OCI-LY7 (cell line): ENCODE results near the gene CDK15. TPM values are rescaled to one million over a fixed set of nuclear protein-coding genes. Genes with fewer than 3 reads are reported as not detected.

Source experiments
- BruUV-seq: library from RNA; stranded (reverse); fragments of 400-500 nt; replicated peaks from 2 replicates; lab custom pipeline; 2021; lab: Mats Ljungman, UMichigan
- CTCF ChIA-PET: fragments of 300-600 bp; sonication (Branson Sonifier 250); formaldehyde crosslinking; loops from one replicate; lab custom pipeline; 2022; ENCODE audit warnings: antibody characterized with exemption; ENCODE audit not compliant: unreplicated experiment; lab: Charles Lee
- POLR2A ChIA-PET: fragments of 300-600 bp; sonication (Branson Sonifier 250); formaldehyde crosslinking; loops from one replicate; lab custom pipeline; 2022; ENCODE audit warnings: antibody characterized with exemption; lab: Charles Lee
- DNase-seq: peaks from one replicate; pipeline ENCODE4 v3.0.0-alpha.2; 2015; ENCODE audit warnings: low spot score
- H2AFZ ChIP-seq: fragments of 200-600 bp; sonication (generic), shearing (Covaris generic); 2 replicates; pipeline ENCODE4 v1.6.1; 2014; ENCODE audit warnings: mild to moderate bottlenecking, antibody characterized with exemption, low read length, moderate library complexity
- H3K27ac ChIP-seq: fragments of 200-600 bp; sonication (generic); 2 replicates; pipeline ENCODE4 v1.5.1; 2014; ENCODE audit warnings: mixed run types, low read depth, mild to moderate bottlenecking, moderate library complexity, low read length, inconsistent platforms; ENCODE audit not compliant: poor library complexity, severe bottlenecking
- H3K36me3 ChIP-seq: fragments of 200-600 bp; sonication (generic); 2 replicates; pipeline ENCODE4 v1.6.1; 2014; ENCODE audit warnings: mild to moderate bottlenecking, antibody characterized with exemption, low read length, moderate library complexity, mixed read lengths; ENCODE audit not compliant: insufficient read depth
- H3K4me1 ChIP-seq: fragments of 200-600 bp; sonication (generic); 2 replicates; pipeline ENCODE4 v1.5.1; 2014; ENCODE audit warnings: mild to moderate bottlenecking, low read length; ENCODE audit not compliant: insufficient read depth, poor library complexity, severe bottlenecking
- H3K4me2 ChIP-seq: fragments of 200-600 bp; sonication (generic); 2 replicates; pipeline ENCODE4 v1.6.1; 2014; ENCODE audit warnings: mild to moderate bottlenecking, low read length
- H3K4me3 ChIP-seq: fragments of 200-600 bp; sonication (generic); 2 replicates; pipeline ENCODE4 v1.5.1; 2014; ENCODE audit warnings: mild to moderate bottlenecking, low read depth, low read length; ENCODE audit not compliant: poor library complexity, severe bottlenecking
- H3K79me2 ChIP-seq: fragments of 200-600 bp; sonication (generic); 2 replicates; pipeline ENCODE4 v1.6.1; 2016; ENCODE audit warnings: low read depth, mild to moderate bottlenecking, low read length, moderate library complexity, mixed read lengths; ENCODE audit not compliant: insufficient read depth
- H3K9me2 ChIP-seq: fragments of 200-600 bp; sonication (generic); 2 replicates; pipeline ENCODE4 v1.6.1; 2016; ENCODE audit warnings: mild to moderate bottlenecking, low read length, mixed read lengths; ENCODE audit not compliant: insufficient read depth
- H3K9me3 ChIP-seq: fragments of 200-600 bp; sonication (generic); 2 replicates; pipeline ENCODE4 v1.6.1; 2014; ENCODE audit warnings: mild to moderate bottlenecking, mixed run types, low read length, mixed read lengths
- H4K20me1 ChIP-seq: fragments of 200-600 bp; sonication (generic); 2 replicates; pipeline ENCODE4 v1.6.1; 2014; ENCODE audit warnings: mild to moderate bottlenecking, antibody characterized with exemption, low read length, moderate library complexity, mixed read lengths; ENCODE audit not compliant: insufficient read depth
- EZH2phosphoT487 ChIP-seq: fragments of 200-600 bp; sonication (generic); IDR thresholded peaks from 2 replicates; pipeline ENCODE4 v1.6.1; 2018; ENCODE audit warnings: low read depth, borderline replicate concordance, mild to moderate bottlenecking, mixed run types, antibody characterized with exemption, low read length, moderate library complexity, mixed read lengths
- intact Hi-C: fragments of 100-400 bp; cut with micrococcal nuclease; formaldehyde crosslinking; loops from one replicate; pipeline ENCODE4 v1.10.0; 2022; ENCODE audit not compliant: unreplicated experiment
- total RNA-seq, 2 experiments: library from RNA; depleted of rRNA in 1 of 2; stranded (reverse); fragments of >200 nt in 1 of 2; shearing (Covaris generic) in 1 of 2; gene quantifications; 2 replicates each; pipeline ENCODE4 v1.2.3, GENCODE V29; 2014 to 2022
- TF ChIP-seq, protein P1 (sequence below): fragments of 200-600 bp; sonication (generic); conservative IDR thresholded peaks from 2 replicates; pipeline ENCODE4 v1.5.1; 2014; ENCODE audit warnings: mild to moderate bottlenecking, antibody characterized with exemption, low read length, moderate library complexity, mixed read lengths

CDK15 gene
- total RNA-seq, 2 experiments from 2014 or later, result not detected

GRCh38 chr2:201879996-201880395 lies 73.7 kb downstream of the CDK15 start:
- ChIA-PET CTCF (no interaction called here), POLR2A (no interaction called here)
- TF ChIP-seq, protein P1, sequence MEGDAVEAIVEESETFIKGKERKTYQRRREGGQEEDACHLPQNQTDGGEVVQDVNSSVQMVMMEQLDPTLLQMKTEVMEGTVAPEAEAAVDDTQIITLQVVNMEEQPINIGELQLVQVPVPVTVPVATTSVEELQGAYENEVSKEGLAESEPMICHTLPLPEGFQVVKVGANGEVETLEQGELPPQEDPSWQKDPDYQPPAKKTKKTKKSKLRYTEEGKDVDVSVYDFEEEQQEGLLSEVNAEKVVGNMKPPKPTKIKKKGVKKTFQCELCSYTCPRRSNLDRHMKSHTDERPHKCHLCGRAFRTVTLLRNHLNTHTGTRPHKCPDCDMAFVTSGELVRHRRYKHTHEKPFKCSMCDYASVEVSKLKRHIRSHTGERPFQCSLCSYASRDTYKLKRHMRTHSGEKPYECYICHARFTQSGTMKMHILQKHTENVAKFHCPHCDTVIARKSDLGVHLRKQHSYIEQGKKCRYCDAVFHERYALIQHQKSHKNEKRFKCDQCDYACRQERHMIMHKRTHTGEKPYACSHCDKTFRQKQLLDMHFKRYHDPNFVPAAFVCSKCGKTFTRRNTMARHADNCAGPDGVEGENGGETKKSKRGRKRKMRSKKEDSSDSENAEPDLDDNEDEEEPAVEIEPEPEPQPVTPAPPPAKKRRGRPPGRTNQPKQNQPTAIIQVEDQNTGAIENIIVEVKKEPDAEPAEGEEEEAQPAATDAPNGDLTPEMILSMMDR, result no peak
- TF ChIP-seq EZH2phosphoT487, result no peak
- Histone ChIP-seq H3K27ac (no peak overlapping the region), H3K4me3 (no peak overlapping the region), H3K9me3 (no peaks in the 10 kb centered on the region), H3K4me1 (no peaks in the 10 kb centered on the region), H2AFZ (no peak overlapping the region), H3K4me2 (no peak overlapping the region), H4K20me1 (no peaks in the 10 kb centered on the region), H3K9me2 (no peaks in the 10 kb centered on the region), H3K79me2 (no peaks in the 10 kb centered on the region), H3K36me3 (no peaks in the 10 kb centered on the region)
- intact Hi-C loops, result no loop called here
- no peak for DNase-seq
- BruUV-seq, result no TSS peak

DNA sequence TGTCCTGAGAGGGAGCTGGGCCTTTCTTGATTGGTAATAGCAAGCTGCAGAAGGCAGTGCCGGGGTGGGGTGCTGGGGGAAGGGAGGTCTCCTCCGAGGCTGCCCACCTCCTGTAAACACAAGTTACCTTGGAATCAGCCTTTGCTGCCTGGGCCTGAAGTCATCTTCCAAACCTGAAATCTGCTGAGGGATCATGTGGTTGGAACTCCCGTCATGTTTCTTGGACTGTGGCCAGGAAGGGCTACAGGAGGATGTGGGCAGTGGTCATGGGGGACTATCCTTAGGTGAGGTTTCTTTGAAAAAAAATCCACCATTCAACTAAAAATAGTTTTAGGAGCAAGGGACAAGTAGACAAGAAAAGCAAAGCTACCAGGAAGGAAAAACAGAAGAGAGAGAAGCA lies 74.2 kb downstream of the CDK15 start:
- H3K9me2 ChIP-seq, result no peaks in the 10 kb centered on the region
- CTCF ChIA-PET, result no interaction called here
- no peak overlapping the region for H3K4me2 ChIP-seq
- no peak for DNase-seq
- no peak for TF ChIP-seq EZH2phosphoT487
- TF ChIP-seq, protein P1, result no peak
- H4K20me1 ChIP-seq, result no peaks in the 10 kb centered on the region
- no peaks in the 10 kb centered on the region for H3K9me3 ChIP-seq
- H2AFZ ChIP-seq, result no peak overlapping the region
- H3K27ac ChIP-seq, result no peak overlapping the region
- no peaks in the 10 kb centered on the region for H3K4me1 ChIP-seq
- intact Hi-C loops, result no loop called here
- H3K79me2 ChIP-seq, result no peaks in the 10 kb centered on the region
- POLR2A ChIA-PET, result interaction anchor here (0.9 to 1.0 kb wide), 2 partner anchors 12 to 24 kb away, joined by 3 read pairs; no protein-coding TSS in a partner anchor
- H3K36me3 ChIP-seq, result no peaks in the 10 kb centered on the region
- no peak overlapping the region for H3K4me3 ChIP-seq
- no TSS peak for BruUV-seq

DNA sequence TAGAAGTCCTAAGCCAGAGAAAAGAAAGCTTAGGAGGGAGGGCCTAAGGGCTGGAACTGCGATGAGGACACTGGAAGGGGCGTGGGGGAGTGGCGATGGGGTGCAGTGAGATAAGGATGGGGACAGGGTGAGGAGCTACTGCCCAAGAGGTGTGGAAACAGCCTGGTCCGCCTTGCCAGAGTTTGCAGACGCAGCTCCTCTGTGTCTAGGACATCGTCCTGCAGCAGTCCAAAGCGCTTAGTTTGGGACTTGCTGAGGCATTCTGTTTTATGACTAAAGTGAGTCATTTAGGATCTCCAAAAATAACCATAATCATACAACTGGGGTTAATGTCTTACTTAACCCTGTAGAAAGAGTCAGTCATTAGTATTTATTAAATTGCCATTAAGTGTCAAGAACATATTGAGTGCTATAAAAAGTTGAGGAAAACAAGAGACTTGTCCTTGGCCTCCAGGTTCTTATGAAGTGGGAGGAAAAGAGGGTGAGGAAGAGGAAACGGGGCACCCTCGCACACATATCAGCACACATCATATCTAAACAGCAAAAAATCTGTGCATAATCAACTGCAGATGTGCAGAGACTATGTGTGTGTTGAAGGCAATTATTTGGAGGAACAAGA lies 74.8 kb downstream of the CDK15 start:
- BruUV-seq, result no TSS peak
- CTCF ChIA-PET, result no interaction called here
- Histone ChIP-seq H3K4me3 (no peak overlapping the region), H3K4me2 (no peak overlapping the region), H3K9me3 (no peaks in the 10 kb centered on the region), H3K36me3 (no peaks in the 10 kb centered on the region), H3K79me2 (no peaks in the 10 kb centered on the region), H3K27ac (no peak overlapping the region), H3K4me1 (no peaks in the 10 kb centered on the region), H2AFZ (no peak overlapping the region), H4K20me1 (no peaks in the 10 kb centered on the region), H3K9me2 (no peaks in the 10 kb centered on the region)
- intact Hi-C loops, result no loop called here
- POLR2A ChIA-PET, result interaction anchor here (0.9 to 1.0 kb wide), 2 partner anchors 12 to 24 kb away, joined by 3 read pairs; no protein-coding TSS in a partner anchor
- no peak for DNase-seq
- TF ChIP-seq, protein P1, result no peak
- no peak for TF ChIP-seq EZH2phosphoT487
